Common myeloid progenitor, CD34-positive (primary cell): ENCODE measurements around the gene SLAIN2.

Experiments used
- CTCF ChIA-PET: fragments of 350-600 bp; sonication (Branson Sonifier 250); formaldehyde crosslinking; loops from one replicate; lab custom pipeline; 2021; ENCODE audit warnings: antibody characterized with exemption; lab: Charles Lee
- POLR2A ChIA-PET: fragments of 350-600 bp; sonication (Branson Sonifier 250); formaldehyde crosslinking; loops from one replicate; lab custom pipeline; 2021; ENCODE audit warnings: antibody characterized with exemption; lab: Charles Lee
- DNase-seq, 3 donors: peaks; one replicate each; pipeline versions ENCODE4 v3.0.0 to v3.0.0-alpha.2; 2013
- H3K27ac ChIP-seq, 2 experiments: 1 replicate in 1 of 2; 2 replicates in 1 of 2; pipeline ENCODE4 v1.7.0; 2013; ENCODE audit warnings: inconsistent platforms in 2 of 2, low read length in 2 of 2, mild to moderate bottlenecking in 2 of 2, low read depth in 1 of 2, moderate library complexity in 1 of 2; ENCODE audit not compliant: severe bottlenecking in 2 of 2, insufficient read depth in 1 of 2, poor library complexity in 1 of 2
- H3K27me3 ChIP-seq, 5 experiments: replicated peaks in 2 of 5; 1 replicate in 3 of 5; 2 replicates in 2 of 5; pipeline versions ENCODE4 v1.6.1 to v1.7.0; 2013; ENCODE audit warnings: low read length in 4 of 5, mild to moderate bottlenecking in 2 of 5, moderate library complexity in 2 of 5, inconsistent platforms in 1 of 5; ENCODE audit not compliant: insufficient read depth in 5 of 5, control insufficient read depth in 4 of 5
- H3K36me3 ChIP-seq, 4 experiments: 1 replicate in 2 of 4; 2 replicates in 2 of 4; pipeline versions ENCODE4 v1.6.1 to v1.7.0; 2013; ENCODE audit warnings: low read length in 3 of 4, control low read depth in 1 of 4, mild to moderate bottlenecking in 1 of 4; ENCODE audit not compliant: control insufficient read depth in 4 of 4, insufficient read depth in 4 of 4
- H3K4me1 ChIP-seq, 4 experiments: 1 replicate in 3 of 4; 2 replicates in 1 of 4; pipeline versions ENCODE4 v1.6.1 to v1.7.1; 2013; ENCODE audit warnings: low read length in 3 of 4, mild to moderate bottlenecking in 3 of 4, control low read depth in 1 of 4, inconsistent platforms in 1 of 4, moderate library complexity in 1 of 4; ENCODE audit not compliant: control insufficient read depth in 4 of 4, insufficient read depth in 4 of 4; ENCODE audit errors: control extremely low read depth in 1 of 4
- H3K4me3 ChIP-seq, 7 experiments: 1 replicate in 4 of 7; 2 replicates in 3 of 7; pipeline versions ENCODE4 v1.5.1 to v1.7.0; 2013; ENCODE audit warnings: mild to moderate bottlenecking in 7 of 7, low read length in 6 of 7, moderate library complexity in 6 of 7, inconsistent platforms in 2 of 7, low read depth in 2 of 7, control low read depth in 1 of 7; ENCODE audit not compliant: insufficient read depth in 4 of 7, control insufficient read depth in 1 of 7; ENCODE audit errors: extremely low read depth in 1 of 7
- H3K9me3 ChIP-seq, 5 experiments: 1 replicate in 4 of 5; 2 replicates in 1 of 5; pipeline versions ENCODE4 v1.6.1 to v1.7.1; 2013; ENCODE audit warnings: low read length in 4 of 5, mild to moderate bottlenecking in 2 of 5, inconsistent platforms in 1 of 5, low read depth in 1 of 5, moderate library complexity in 1 of 5; ENCODE audit not compliant: control insufficient read depth in 4 of 5, insufficient read depth in 2 of 5; ENCODE audit errors: control extremely low read depth in 1 of 5
- WGBS: methylation state at CpG from one replicate; pipeline ENCODE4 v1.1.5; 2013; ENCODE audit not compliant: insufficient coverage; 5-methylcytosine and 5-hydroxymethylcytosine counted together

The SLAIN2 gene

DNA sequence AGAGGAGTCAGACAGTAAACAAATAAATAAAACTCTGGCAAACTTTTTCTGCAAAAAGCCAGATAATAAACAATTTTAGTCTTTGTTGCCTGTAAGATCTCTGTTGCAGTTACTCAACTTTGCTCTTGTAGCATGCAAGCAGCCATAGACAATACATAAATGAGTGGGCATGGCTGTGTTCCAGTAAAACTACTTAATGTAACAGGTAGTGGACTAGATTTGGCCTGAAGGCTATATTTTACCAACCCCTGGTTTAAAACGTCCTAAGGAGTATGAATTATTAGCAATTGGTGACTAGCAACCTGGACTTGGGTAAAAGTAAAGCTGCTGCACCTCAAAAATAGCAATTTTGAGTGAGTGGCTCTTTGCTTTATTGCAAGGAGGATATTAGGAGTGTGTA lies 30.9 kb downstream of the SLAIN2 start:
- DNase-seq: no peak
- no peaks in the 10 kb centered on the region for H3K9me3 ChIP-seq
- H3K27ac ChIP-seq: no peak overlapping the region
- no peaks in the 10 kb centered on the region for H3K27me3 ChIP-seq
- H3K4me3 ChIP-seq: no peak overlapping the region
- WGBS: 33% methylated on average over 1 of the region's 1 CpG
- peaks cover 0 to 5% (median 2%) of the 10 kb centered on the region in 4 experiments for H3K36me3 ChIP-seq
- ChIA-PET POLR2A (interaction anchor here (0.5 to 0.6 kb wide), 2 partner anchors 14 to 480 kb away, joined by 3 to 4 read pairs; no protein-coding TSS in a partner anchor), CTCF (interaction anchor here (1.3 kb wide), 1 partner anchor 29 kb away, joined by 3 read pairs; no protein-coding TSS in a partner anchor)
- H3K4me1 ChIP-seq: peaks cover 4 to 27% (median 14%) of the 10 kb centered on the region in 4 experiments

GRCh38 chr4:48375651-48376304 lies 34.4 kb downstream of the SLAIN2 start:
- no peak overlapping the region for H3K27ac ChIP-seq
- DNase-seq: no peak

GRCh38 chr4:48379587-48380180 lies 38.4 kb downstream of the SLAIN2 start:
- Histone ChIP-seq H3K27me3 (no peaks in the 10 kb centered on the region), H3K27ac (no peak overlapping the region), H3K4me3 (no peak overlapping the region), H3K4me1 (peaks cover 2 to 17% (median 10%) of the 10 kb centered on the region in 4 experiments), H3K36me3 (peaks cover 6 to 18% (median 9%) of the 10 kb centered on the region in 4 experiments), H3K9me3 (no peaks in the 10 kb centered on the region)
- POLR2A ChIA-PET: no interaction called here
- no peak for DNase-seq
- WGBS: no CpG with 5 or more reads among the region's 1 CpG
- CTCF ChIA-PET: interaction anchor here (0.6 kb wide), 1 partner anchor 13 kb away, joined by 3 read pairs; no protein-coding TSS in a partner anchor

More at GRCh38 chr4:48375651-48376304, 34.4 kb downstream of the SLAIN2 start:
- H3K36me3 ChIP-seq: peaks cover 0 to 9% (median 5%) of the 10 kb centered on the region in 4 experiments
- no peaks in the 10 kb centered on the region for H3K27me3 ChIP-seq
- H3K4me3 ChIP-seq: no peak overlapping the region
- H3K4me1 ChIP-seq: peaks cover 0 to 16% (median 7%) of the 10 kb centered on the region in 4 experiments
- ChIA-PET CTCF (interaction anchor here (1.6 kb wide), 1 partner anchor 32 kb away, joined by 3 read pairs; no protein-coding TSS in a partner anchor), POLR2A (no interaction called here)
- H3K9me3 ChIP-seq: no peaks in the 10 kb centered on the region
- WGBS: 88% methylated on average over 6 of the region's 6 CpGs

- H3K4me3 ChIP-seq: peak overlapping the region in 1 of 7 experiments; percentile 43
- ChIA-PET POLR2A (no interaction called here), CTCF (interaction anchor here (0.6 to 2.1 kb wide), 4 partner anchors 11 to 65 kb away, joined by 3 to 10 read pairs (median 4); no protein-coding TSS in a partner anchor)
- no CpG with 5 or more reads among the region's 1 CpG for WGBS
- DNase-seq: peak in 2 of 3 donors; percentile 37 to 48
- H3K27ac ChIP-seq: peak overlapping the region in 1 of 2 experiments; percentile 2
- no peaks in the 10 kb centered on the region for H3K9me3 ChIP-seq
- no peaks in the 10 kb centered on the region for H3K27me3 ChIP-seq
- peaks cover 2 to 17% (median 10%) of the 10 kb centered on the region in 4 experiments for H3K4me1 ChIP-seq
- H3K36me3 ChIP-seq: peaks cover 6 to 22% (median 16%) of the 10 kb centered on the region in 4 experiments
Observed at GRCh38 chr4:48380583-48381167, 39.3 kb downstream of the SLAIN2 start.

DNA sequence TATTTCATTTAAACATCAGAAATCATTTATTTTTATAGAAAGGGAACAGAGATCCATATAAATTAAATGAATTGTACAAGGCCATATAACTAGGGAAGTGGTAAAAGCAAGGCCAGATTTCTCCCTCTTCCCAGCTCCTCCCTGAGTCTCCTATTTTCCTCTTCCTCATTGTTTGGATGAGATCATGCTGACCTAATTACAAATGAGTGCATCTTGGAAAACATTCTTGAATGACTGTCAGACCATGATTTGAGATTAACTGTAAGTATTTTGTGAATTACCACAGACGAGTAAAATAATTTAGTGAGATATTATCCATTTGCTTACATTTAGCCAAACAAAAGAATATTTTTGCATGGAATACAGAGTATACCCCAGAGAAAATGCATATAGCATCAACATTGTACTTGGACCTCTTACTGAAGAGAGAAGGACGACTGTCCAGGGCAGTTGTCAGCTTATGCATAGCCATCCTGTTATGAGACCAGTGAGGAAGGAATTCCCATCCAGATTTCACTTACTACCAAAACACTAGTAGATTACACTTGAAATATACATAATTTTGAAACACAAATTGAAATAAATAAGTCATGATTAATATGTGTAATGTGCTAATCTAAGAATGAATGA lies 47.3 kb downstream of the SLAIN2 start:
- ChIA-PET POLR2A (no interaction called here), CTCF (no interaction called here)
- WGBS: no CpG with 5 or more reads among the region's 2 CpGs
- no peak overlapping the region for H3K27ac ChIP-seq
- H3K4me1 ChIP-seq: no peaks in the 10 kb centered on the region
- no peaks in the 10 kb centered on the region for H3K9me3 ChIP-seq
- no peak for DNase-seq
- no peaks in the 10 kb centered on the region for H3K27me3 ChIP-seq
- no peak overlapping the region for H3K4me3 ChIP-seq
- H3K36me3 ChIP-seq: peaks cover 11 to 30% (median 21%) of the 10 kb centered on the region in 4 experiments

DNA sequence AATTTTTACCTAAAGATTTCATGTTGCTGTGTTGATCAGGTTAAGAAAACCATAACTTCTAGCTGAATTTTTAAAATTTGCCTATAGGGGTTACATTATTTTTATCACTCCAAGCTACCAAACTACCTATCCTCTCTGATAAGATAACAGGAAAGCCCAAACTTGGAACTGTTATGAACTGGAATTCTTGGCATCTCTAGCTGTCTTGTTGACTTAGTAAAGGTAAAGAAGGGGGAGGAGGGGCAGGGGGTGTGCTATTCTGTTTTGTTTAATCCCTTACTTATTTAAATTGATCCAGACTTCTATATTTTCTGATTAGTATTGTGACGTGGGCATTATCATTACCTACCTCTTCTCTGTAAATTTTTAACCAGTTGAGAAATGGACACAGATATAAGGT lies 54.7 kb downstream of the SLAIN2 start:
- no peak overlapping the region for H3K4me3 ChIP-seq
- no CpG with 5 or more reads among the region's 1 CpG for WGBS

More for the DNA sequence above, 54.7 kb downstream of the SLAIN2 start:
- Histone ChIP-seq H3K9me3 (peaks cover 0 to 7% (median 0%) of the 10 kb centered on the region in 5 experiments), H3K27ac (no peak overlapping the region), H3K4me1 (no peaks in the 10 kb centered on the region), H3K27me3 (no peaks in the 10 kb centered on the region), H3K36me3 (peaks cover 8 to 25% (median 17%) of the 10 kb centered on the region in 4 experiments)
- no peak for DNase-seq
- ChIA-PET POLR2A (interaction anchor here (1.0 kb wide), 1 partner anchor 57 kb away, joined by 3 read pairs; no protein-coding TSS in a partner anchor), CTCF (interaction anchor here (0.7 to 1.8 kb wide), 2 partner anchors 15 to 446 kb away, joined by 3 to 5 read pairs; no protein-coding TSS in a partner anchor)
